SK-N-SH (cell line): ENCODE results near the gene MALRD1.

Experiments used
- CTCF ChIP-seq: fragments of 200-600 bp; sonication (generic); IDR thresholded peaks from 2 replicates; pipeline ENCODE4 v1.6.1; 2017; ENCODE audit warnings: antibody characterized with exemption, mild to moderate bottlenecking, moderate library complexity
- EP300 ChIP-seq, 2 experiments: IDR thresholded peaks; 2 replicates each; pipeline versions ENCODE4 v1.4.0 to v1.6.1; 2012; ENCODE audit warnings: borderline replicate concordance in 1 of 2, low read depth in 1 of 2, low read length in 1 of 2
- GABPA ChIP-seq: IDR thresholded peaks from 2 replicates; pipeline ENCODE4 v1.4.0; 2012; ENCODE audit warnings: low read depth, mild to moderate bottlenecking
- MAX ChIP-seq: IDR thresholded peaks from 2 replicates; pipeline ENCODE4 v1.4.0; 2012; ENCODE audit warnings: low read depth
- MEF2A ChIP-seq: IDR thresholded peaks from 2 replicates; pipeline ENCODE4 v1.4.0; 2012; ENCODE audit warnings: low read depth, borderline replicate concordance
- RAD21 ChIP-seq: IDR thresholded peaks from 2 replicates; pipeline ENCODE4 v1.6.1; 2012; ENCODE audit warnings: mild to moderate bottlenecking, low read length
- RCOR1 ChIP-seq: fragments of 150-350 bp; IDR thresholded peaks from 2 replicates; pipeline ENCODE4 v1.6.1; 2017; ENCODE audit warnings: antibody characterized with exemption, low read length
- SMC3 ChIP-seq: IDR thresholded peaks from 2 replicates; pipeline ENCODE4 v1.6.1; 2012; ENCODE audit warnings: low read depth, low read length, improper control_type of control experiment
- ZBTB33 ChIP-seq: IDR thresholded peaks from 2 replicates; pipeline ENCODE4 v1.4.0; 2012; ENCODE audit warnings: low read depth, borderline replicate concordance

GRCh38 chr10:19764111-19764510 lies 715.5 kb downstream of the MALRD1 start:
- TF ChIP-seq EP300 (IDR thresholded peaks at IDR 0.05; ENCODE audit: borderline replicate concordance in 1 of 2, low read depth in 1 of 2, low read length in 1 of 2) (no peak), GABPA (no peak), CTCF (no peak), RCOR1 (no peak), ZBTB33 (no peak), MEF2A (no peak), SMC3 (no peak), MAX (no peak), RAD21 (no peak)
